NCI-H187 (cell line): ENCODE results near the gene ATP1A3.

Experiments
- DNase-seq, 2 experiments: peaks; one replicate each; lab custom pipeline; 2025; lab: John Stamatoyannopoulos, UW

Gene ATP1A3

DNA sequence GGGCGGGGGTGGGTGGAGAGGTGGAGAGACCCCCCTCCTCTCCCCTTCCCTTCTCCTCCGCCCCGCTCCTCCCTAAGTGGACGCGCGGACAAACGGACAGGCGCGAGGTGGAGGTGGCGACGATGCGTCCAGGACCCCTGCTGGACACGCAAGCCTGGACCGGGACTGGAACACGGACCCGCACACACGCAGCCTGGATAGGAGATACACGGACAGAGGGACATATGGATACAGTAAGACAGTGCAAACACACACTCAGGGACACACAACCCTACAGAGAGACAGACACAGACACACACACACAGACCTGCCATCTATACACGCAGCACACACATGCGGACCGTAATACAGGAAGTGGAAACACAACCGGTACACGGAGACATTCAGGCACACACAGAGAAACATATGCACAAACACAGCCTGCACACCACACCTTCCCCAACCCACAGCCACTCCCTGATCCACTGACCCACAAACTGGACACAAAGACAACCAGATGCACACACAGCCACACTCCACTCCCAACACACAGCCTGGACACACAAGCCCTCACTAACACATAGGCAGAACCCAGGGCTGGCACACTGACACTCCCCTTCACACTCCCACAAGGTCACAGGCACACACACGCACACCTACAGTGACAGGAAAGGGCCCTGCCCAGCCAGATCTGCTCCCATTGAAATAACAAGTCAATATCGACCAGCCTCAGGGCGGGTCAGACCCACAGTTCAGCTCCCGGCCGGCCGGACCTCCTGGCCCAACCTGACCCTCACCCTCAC, 65.1 kb downstream of the ATP1A3 start:
- DNase-seq, result no peak

DNA sequence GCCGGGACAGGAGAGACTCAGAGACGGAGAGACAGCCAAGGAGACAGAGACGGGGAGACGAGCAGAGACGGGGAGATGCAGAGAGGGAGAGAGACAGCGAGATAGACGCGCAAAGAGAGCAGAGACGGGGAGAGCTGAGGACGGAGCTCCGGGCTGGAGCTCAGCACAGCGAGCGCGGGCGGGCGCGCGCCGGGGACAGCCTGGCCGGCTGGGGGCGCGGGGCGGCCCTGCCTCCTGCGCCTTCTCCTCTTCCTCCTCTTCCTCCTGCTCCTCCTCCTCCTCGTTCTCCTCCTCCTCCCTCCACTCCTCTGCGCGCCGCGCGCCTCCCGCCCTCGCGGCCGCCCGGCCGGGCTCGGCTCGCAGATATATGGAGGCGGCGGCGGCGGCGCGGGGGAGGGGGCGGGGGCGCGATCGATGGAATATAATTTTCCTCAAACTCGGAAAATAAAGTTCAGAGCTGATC, 65.8 kb downstream of the ATP1A3 start, which contains the start of gene ERFL:
Gene ERFL, minus strand, starts transcription at position 229 of the 463 bp plus-strand sequence. CDS start 15,530 bp downstream, outside the sequence.
- DNase-seq, result no peak

DNA sequence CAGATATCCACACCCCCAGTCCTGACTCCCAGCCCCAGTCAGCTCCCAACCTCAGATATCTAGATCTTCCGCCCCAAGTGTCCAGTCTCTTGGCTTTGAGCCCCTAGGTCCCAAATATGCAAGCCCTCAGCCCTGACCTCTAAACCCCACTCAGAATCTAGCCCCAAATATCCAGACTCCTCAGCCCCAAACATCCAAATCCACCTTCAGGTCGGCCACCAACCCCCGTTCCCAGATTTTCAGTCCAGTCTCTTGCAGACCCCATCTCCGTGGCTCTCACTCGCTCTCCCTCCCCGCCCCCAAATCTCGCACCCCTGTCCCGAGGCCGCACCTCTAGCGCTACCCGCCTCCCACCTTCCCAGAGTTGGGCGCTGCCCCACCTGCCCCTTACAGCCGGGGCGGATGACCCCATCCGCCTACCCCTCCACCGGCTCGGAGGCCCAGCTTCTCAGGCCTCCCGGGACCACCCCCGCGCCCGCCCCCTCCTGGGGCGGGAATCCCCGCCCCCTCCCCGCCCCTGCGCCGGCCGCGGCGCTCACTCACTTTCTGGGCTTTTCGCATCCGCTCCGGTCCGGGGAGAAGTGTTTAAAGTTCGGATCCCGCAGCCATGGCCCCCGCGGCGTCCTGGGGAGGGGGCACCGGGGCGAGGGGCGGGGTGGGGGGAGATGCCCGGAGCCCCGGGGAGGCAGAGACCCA, 66.4 kb downstream of the ATP1A3 start:
- DNase-seq, result no peak

DNA sequence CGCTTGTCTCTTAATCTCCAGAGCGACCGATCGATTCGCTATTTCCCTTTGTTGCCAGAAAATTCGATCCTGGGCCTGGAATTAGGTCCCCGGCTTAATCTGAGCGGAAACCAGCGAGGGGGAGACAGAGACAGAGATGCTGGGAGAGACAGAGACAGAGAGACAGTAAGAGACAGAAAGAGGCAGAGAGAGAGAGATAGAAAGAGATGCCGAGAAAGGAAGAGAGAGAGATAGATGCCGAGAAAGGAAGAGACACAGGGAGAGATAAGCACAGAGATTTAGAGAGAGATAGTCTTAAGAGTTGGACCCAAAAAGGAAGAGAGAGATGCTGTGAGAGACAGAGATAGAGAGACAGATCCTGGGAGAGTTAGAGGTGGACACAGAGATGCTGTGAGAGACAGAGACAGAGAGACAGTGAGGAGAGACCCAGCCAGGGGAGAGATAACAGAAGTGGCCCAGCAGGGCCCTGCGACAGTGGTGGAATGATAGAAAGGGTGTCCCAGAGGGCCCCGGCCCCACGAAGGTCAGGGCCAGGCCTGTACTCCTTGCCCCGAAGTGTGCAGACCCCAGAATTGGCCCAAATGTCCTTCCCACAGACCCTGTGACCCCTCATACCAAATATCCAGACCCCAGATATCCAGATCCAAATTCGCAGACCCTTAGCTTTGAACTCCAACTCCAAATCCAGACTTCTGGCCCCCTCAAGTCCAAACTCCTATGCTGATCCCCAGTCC, 67.1 kb downstream of the ATP1A3 start:
- DNase-seq, result no peak

DNA sequence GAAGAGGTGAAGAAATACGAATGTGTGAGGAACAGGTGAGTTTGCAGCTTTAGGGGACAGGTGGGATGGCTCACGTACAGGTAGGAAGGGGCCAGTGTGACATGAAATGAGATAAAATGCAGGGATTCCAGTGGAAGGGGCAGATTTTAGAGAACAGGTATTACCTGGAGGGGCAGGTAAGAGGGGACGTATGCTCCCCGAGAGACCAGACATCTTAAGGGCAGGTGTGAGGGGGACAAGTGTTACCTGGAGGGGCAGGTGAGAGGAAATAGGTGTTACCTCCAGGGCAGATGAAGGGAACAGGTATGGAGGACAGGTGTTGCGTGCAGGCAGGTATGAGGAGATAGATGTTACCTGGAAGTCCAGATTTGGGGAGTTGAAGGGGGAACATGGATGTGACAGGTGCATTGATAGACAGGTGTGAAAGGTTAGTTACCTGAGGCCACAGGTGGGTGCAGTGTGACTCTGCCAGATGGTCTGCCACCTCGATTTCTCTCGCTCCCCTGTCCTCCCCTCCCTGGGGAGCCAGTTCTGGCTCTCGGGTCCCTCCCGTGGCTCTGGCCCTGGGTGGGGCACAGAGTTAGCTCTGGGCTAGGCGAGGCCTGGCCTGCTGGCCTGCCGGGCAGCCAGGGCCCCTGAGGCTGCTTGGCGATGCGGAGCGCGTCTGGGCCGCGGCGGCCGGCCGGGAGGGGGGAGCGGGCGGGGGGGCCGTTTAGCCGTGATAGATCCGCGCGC, 67.8 kb downstream of the ATP1A3 start:
- DNase-seq, result no peak

DNA sequence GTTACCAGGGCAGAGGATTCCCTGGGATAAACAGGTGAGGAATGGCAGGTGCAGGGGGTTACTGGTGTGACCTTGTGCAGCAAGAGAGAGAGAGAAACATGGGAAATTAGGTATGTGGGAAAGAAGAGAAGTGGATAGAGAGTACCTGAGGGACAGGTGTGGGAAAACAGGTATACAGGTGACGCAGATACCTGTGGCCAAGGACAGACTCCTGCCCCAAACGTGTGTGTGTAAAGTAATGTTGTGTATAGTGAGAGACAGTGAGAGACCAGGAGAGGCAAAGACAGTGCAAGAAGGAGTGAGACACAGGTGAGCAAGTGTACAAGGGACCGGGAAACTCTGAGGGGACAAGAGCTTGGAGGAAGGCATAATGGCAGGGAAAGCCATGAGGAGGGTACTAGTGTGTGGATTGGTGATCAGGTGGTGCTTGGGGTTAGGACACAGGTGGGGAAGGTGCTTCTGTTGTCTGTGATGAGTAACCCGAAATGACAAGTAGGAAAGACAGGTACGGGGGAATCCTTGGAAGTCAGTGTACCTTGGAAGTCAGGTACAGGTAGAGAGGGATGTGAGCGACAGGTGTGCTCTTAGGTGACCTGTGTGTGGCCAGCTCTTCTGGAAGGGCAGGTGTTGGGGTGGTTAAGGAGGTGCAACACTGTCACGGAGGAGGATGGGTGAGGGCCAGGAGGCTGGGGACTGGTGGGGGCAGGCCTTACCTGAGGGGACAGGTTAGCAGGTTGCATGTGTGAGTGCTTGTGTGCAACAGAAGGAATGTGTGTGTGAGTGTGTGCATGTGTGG, 68.6 kb downstream of the ATP1A3 start:
- no peak for DNase-seq

DNA sequence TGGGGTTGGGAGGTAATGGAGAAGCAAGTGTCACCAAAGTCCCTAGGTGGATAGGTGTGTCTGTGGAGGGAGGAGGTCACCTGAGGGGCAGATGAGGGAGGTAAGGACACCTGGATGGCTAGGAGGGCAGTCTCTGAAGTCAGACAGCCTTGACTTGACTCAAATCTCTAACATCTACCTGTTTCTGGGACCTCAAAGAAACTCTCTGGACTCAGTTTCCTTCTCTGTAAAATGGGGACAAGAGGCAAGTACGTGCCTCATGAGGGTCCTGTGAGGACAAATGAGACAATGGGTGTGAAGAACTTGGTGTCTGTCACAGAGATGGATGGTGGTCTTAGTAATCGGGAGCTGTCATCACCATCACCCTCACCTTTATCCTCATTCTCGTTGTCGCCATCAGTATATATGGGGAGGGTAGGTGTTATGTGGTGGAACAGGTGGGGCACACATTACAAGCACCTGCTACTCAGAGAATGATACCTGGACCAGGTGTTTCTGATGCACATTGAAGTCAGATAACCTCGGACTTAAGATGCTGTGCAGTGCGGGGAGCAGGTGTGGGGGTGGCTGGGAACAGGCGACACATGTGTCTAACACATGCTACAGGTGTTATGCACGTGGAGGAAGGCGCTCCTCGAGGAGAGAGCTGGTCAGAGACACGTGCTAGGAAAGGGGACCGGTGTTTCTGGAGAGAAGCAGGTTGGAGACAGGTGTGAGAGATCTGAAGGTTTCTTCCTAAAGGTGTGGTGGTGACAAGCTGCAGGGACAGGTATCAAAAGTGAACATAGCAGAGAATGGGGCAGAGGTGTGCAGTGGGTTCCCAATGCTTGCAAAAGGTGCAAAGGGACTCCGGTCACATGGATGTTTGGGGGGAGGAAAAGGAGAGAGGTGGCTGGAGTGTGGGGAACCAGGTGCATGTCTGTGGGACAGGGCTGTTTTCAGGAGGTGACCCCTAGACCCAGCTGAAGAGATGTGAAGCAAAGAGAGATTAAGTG, 69.6 kb downstream of the ATP1A3 start:
- DNase-seq, result no peak

DNA sequence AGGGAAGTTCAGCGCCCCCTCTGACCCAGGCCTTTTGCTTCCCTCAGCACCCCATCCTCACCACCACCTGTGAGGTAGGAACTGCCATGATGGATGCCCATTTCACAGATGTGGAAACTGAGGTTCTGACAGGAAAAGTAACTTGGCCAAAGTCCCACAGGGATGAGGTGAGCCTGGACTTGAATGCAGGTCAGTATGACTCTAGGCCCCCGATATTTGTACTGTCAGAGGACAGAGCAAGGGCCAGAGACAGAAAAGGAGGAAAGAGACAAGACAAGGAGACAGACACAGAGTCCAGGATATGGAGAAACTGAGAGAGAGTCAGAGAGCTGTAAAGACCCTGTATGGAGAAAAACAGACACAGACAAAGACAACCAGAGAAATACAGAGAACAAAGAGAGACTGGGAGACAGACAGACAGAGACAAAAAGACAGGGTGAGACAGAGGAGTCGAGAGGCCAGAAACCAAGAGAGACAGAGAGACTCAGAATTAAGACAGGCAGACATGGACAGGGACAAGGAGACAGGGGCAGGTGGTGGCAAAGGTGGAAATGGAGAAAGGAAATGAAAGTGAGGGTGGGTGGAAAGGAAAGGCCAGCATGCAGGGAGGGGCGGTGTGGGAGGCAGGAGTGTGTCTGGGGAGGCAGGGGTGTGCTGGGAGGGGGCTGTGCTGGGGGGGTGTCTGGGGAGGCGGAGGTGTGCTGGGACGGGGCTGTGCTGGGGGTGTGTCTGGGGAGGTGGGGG, 70.8 kb downstream of the ATP1A3 start:
- DNase-seq, result no peak

DNA sequence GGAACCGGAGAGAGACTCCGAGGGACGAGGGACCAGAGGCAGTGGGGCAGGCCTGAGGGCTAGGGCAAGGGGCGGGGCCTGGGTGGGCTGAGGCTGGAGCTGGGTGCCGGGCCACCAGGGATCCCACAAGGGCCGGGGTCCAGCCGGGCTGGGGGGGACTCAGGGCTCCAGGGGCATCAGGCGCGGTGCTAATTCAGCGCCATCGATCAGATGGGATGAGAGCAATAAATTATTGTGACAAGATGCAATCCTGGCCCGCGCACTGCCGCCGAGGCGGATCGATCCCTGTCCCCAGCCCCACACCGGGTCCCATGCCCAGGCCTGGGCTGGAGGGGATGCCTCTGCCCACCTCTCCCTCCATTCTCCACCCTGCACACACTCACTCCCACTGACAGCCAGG, 71.4 kb downstream of the ATP1A3 start:
- no peak for DNase-seq

DNA sequence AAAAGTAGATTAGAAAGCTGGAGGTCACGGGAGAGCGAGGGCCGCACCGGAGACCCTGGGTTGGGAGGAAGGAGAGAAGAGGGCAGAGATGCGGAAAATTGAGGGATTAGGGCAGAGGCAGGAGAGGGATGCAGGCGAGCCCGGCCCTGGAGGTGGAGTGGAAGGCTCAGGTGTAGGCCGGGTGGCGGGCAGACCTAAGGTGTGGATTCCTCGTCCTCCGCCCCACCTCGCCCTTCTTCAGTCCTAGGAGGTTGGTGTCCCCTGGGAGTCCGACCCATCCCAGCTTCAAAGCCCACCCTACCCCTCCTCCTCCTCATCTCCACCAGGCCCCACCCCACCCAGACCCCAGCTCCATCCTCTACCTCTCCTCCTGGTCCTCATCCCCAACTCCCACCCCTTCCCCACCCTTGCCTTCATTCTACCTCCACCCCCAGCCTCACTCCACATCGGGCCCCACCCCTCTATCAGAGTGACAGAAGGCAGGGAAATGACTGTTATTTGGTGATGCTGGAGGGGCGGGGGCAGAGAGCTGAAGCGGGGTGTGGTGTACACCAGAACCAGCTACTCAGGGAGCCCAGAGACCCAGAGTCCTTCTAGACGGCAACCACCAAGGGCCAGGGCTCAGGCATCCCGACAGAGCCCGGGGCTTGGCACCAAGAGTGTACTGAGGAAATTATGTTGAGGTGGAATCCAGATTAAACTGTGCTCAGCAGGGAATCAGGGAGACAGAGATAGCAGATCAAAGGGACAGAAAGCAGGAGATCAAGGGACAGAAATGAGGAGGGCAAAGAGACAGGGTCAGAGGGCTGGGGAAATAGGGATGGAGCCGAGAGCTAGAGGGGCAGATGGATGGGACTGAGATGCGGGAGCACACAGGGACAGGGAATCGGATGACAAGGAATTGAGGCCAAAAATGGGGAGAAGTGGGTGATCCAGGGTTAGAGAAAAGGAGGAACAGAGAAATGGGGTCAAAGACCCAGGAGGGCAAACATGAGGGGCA, 72.2 kb downstream of the ATP1A3 start:
- no peak for DNase-seq

DNA sequence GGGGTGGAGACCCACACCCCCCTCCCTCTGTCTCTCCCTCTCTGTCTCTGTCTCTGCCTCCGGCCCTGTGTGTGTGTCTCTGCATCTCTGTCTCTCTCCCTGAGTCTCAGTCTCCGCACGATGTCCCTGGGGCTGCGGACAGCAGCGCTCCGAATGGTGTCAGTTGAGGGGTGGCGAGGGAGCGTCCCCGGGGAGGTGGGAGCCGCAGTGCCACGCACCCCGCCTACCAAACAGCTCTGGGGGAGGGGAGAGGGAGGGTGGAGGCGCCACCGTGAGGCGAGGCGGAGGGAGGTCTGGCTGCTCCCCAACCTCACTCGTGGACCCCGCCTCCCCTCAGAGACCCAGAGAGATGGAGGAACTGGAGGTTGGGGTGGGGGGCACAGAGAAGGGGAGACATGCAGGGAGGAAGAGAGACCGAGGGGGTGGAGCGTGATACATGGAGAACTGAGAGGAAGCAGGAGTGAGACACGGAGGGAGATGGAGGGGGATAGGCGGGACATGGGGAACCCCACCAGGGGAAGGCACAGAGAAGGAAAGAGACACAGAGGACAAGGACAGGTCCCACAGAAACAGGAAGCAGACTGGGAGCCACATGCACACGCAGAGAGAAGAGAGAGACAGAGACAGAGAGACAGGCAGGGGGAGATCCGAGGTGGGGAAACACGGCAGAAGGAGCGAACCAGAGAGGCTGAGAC, 73.0 kb downstream of the ATP1A3 start:
- no peak for DNase-seq

DNA sequence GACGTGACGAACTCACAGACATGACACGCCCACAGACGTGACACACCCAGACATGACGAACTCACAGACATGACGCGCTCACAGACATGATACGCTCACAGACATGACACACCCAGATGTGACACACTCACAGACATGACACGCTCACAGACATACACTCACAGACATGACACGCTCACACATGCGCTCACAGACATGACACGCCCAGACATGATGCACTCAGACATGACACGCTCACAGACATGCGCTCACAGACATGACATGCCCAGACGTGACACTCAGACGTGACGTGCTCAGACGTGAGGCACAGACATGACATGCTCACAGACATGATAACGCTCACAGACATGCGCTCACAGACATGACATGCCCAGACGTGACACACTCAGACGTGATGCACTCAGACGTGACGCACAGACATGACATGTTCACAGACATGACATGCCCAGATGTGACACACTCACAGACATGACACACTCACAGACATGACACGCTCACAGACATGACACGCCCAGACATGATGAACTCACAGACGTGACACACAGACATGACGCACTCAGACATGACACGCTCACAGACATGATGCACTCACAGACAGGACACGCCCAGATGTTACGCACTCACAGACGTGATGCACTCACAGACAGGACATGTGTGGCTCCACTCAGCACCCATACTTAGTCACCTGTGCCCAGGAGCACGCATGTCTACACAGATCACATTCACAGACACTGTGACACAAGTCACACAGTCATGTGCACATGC, 73.9 kb downstream of the ATP1A3 start:
- DNase-seq, result no peak

DNA sequence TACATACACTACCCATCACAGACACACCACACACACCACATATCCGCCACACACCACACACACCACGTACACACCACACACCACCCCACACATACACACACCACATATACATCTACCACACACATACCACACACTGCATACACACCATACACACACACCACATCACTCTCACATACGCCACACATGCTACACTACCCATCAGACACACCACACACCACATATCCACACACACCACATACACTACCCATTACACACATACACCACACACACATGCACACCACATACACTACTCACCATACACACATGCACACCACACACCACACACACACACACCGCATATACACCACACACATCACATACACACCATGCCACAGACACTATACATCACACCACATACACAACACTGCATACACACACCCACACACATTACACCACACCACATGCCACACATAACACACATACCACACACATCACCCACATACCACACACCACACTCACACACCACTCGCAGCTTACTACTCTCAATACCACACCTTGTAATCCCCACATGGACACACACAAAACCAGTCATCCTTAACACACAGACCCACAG, 75.3 kb downstream of the ATP1A3 start:
- DNase-seq, result no peak

DNA sequence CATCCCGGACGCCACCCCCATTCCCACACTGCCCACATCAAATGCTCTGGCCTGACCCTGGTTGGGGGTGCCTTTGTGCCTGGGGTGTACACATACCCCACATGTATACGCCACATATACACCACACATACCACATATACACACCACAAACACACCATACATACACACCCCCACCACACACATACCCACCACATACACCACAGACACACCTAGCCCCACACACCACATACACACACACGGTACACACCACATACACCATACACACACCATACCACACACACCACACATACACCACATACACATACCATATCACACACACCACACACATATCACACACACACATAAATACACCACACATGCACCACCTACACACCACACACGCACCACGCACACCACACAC, 75.9 kb downstream of the ATP1A3 start:
- DNase-seq, result no peak

DNA sequence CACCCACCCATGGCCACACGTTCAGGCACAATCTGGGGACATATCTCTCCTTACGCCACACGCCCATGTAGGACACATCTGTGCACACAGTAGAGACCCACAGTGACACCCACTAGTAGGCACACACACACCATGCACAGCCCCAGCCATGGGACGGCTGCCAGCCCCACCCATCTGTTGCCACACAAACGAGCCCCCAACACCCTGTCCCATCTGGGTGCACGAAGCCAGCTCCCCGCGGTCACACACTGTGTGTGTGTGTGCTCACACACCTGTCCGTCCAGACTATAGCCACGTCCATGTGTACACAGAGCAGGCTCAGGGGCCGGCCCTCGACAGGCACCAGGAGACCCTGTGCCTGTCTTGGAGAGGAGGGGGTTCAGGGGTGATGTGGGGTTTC, 76.4 kb downstream of the ATP1A3 start:
- DNase-seq, result no peak
